GM12864 (cell line): ENCODE results near the gene PACRG.

ENCODE experiments used
- DNase-seq: peaks from one replicate; pipeline ENCODE4 v3.0.0-alpha.2; 2011; ENCODE audit warnings: low read depth
- H3K4me3 ChIP-seq: 2 replicates; pipeline ENCODE4 v1.5.1; 2011; ENCODE audit warnings: mild to moderate bottlenecking, low read depth, low read length, control low read depth
- CTCF ChIP-seq: IDR thresholded peaks from 2 replicates; pipeline ENCODE4 v1.5.1; 2011; ENCODE audit warnings: low read depth, mild to moderate bottlenecking, moderate library complexity, low read length, control low read depth, inconsistent platforms; ENCODE audit errors: missing control alignments

Gene PACRG

DNA sequence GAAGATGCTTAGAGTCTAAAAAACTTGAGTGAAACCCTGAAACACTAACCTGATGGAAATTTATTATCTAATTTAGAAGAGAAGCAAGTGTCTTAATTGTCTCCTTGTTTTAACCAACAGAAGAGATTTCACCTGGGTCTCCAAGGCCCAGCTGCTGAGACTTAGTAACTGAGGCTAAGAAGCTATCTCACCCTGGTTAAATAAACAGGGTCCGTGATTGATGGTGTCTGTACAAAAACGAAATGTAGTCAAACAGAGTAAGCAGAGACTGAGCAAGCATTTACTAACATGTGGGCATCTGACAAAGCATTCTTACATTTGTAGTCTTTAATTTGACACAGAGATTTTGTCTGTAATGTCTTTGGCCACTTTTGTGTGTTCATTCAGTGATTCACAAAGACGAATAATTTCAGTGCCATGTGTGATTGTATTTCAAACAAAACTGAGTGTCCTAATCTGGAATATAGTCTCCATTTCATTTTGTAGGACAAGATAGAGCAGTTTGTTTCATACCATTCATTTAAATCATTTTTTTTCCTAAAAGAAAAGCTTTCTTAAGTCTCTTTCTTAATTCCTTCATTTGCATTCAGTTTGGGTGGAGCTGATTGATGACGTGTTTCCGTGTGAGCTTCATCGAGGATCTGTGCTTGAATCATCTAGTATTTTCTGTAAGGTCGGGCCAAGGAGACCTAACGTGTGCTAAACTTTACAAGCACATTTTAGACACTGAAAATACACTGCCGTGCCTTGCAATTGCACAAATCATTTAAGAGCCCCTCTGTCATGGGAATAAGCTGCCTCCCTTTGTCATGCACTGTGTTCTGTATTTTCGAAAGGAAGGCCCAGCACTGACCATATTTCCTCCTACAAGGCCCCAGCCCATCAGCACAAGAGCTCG is 516.2 kb downstream of the PACRG start:
- DNase-seq, result no peak
- no peak for TF ChIP-seq CTCF
- H3K4me3 ChIP-seq, result no peak overlapping the region

DNA sequence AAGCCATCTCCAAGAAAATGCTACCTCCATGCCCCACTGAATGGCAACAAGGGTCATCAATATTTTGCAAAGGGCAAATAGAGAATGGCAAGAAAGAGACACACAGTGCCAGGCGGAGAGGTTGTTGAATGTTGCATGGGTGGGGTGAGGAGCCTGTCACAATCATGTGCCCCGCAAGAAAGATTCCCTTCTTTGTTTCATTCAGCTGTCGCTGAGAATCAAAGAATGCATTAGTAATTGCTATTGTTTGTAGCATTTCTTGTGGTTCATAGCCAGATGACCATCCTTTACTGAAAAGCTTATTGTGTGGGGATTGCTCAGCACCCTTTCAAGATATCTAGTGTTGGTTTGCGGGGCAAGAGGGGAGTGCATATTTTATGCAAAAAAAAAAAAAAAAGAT is 520.3 kb downstream of the PACRG start:
- no peak overlapping the region for H3K4me3 ChIP-seq
- no peak for TF ChIP-seq CTCF
- no peak for DNase-seq

DNA sequence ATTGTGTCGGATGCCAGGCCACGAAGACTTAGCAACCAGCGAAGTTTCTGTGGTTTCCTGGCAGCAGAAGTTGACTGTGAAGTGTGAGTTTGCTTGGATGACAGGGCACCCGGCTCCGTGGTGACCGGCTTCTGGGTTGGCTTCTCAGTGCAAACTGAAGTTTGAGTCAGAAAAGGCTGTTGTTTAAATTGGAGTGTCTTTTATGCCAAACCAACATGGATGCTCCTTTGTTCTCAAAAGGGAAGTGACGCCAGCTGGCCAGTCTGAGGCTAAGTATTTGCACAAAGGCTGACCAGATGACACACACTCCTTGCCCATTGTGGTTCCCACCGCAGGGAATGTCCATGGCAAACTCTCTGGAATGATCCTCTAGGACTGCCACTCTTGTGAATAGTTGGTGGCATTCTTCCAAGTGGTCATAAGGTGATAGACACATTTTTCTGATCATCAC is 521.9 kb downstream of the PACRG start:
- no peak overlapping the region for H3K4me3 ChIP-seq
- TF ChIP-seq CTCF, result no peak
- DNase-seq, result no peak

GRCh38 chr6:163250116-163250515 is 522.3 kb downstream of the PACRG start:
- no peak for TF ChIP-seq CTCF
- no peak overlapping the region for H3K4me3 ChIP-seq
- DNase-seq, result no peak

GRCh38 chr6:163252061-163252591 is 524.4 kb downstream of the PACRG start:
- H3K4me3 ChIP-seq, result no peak overlapping the region
- no peak for DNase-seq
- TF ChIP-seq CTCF, result no peak

GRCh38 chr6:163253556-163254213 is 525.9 kb downstream of the PACRG start:
- no peak for TF ChIP-seq CTCF
- no peak overlapping the region for H3K4me3 ChIP-seq
- no peak for DNase-seq
